Non-pigmented ciliary epithelial cell (primary cell): ENCODE measurements around the gene QKI.
"Not testable (repeated sequence)": the region's sequence is repeated elsewhere in the genome, so short reads cannot be mapped to it uniquely, and the experiment has no call there.

Experiments
- DNase-seq: peaks from one replicate; pipeline ENCODE4 v3.0.0-alpha.2; 2010; ENCODE audit warnings: low read depth

The QKI gene

DNA sequence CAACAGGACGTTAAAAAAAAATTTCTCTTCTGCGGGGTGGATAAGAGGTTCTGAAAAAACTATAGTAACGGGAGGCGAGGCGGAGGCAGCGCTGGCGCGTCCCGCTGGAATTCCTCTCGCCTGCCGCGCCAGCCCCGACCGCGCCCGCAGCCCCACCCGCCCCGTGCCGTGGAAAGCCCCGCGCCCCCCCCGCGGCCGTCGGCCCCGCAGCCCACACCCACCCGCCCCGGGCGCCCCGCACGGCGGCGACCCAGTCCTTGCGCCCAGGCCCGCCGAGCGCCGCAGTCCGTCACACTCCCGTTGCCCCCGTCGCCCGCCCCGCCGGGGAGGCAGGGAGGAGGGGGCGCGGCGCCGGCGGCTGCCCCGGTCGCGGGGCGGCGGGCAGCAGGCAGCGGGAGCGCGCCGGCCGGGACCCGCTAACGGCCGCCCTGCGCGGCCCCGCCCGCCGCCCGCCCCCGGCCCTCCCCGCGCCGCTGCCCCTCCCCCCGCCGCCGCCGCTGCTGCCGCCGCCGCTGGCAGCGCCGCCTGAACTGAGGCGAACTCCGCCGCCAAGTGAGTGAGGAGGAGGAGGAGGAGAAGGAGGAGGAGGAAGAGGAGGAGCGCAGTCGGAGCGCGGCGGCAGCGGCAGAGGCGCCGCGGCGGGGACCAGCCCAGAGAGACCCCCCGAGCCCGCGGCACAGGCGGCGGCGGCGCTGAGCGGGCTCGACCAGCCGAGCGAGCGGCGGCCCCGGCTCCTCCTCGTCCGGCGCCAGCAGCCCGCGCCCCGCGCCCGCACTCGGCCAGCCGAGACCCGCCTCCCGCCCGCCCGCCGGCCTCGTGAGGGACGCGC is at the start of gene QKI:
QKI (plus strand) TSS at position 602 of the 829 bp plus-strand sequence. CDS start 476 bp downstream, outside the sequence.
- no peak for DNase-seq

GRCh38 chr6:163366288-163366687 is 48.2 kb upstream of the QKI start:
- DNase-seq: no peak

DNA sequence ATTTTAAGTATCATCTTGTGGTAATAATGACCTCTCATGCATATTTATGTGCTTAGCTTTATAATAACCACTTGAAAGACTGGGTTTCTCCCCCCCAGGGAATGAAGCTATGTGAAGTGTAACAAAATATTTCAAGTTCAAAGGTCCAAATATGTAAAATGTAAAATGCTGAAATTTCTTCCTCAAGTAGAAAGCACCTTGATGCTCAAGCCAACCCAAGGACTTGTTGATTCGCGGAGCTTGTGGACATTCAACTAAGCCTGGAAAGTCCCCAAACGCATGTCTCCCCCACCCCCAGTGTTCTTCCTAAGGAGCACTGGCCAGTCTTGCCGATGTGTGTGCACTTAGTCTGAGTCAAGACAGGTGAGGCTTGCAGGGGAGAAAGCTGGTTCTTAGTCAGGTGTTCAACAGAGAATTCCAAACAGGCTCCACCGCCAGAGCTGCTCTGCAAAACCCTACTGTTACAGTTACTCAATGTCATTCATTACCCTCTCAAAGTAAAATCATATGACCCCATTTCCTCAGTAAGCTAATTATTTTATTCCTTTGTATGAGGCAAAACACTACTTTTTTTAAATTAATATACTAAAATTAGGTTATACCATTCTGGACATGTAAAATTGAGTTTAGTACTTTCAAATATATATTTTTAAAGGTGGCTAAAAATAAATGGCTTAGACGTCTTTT is 46.9 kb upstream of the QKI start:
- DNase-seq: no peak

DNA sequence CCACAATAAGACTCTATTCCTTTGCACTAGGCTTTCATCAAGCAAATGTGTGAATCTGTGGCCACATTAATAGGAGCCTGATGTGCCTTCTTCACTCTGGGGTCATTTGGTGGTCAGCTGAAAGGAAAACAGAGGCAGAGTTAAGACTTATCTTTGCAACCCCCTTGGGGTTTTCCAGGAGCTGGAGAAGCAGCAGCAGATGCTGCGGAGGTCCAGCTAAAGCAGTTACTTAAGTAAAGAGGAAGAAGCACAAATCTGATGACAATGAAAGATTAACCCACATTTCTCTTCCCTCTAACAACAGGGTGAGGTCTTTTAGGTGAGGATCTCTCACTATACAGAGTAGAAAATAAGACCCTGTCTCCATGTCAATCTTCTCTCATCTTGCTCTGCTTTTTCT is 45.4 kb upstream of the QKI start:
- DNase-seq: no peak

- no peak for DNase-seq
Measured at GRCh38 chr6:163369628-163370365, 44.7 kb upstream of the QKI start.

GRCh38 chr6:163370464-163371117 is 43.9 kb upstream of the QKI start:
- DNase-seq: no peak

GRCh38 chr6:163371129-163371528 is 43.4 kb upstream of the QKI start:
- DNase-seq: no peak

GRCh38 chr6:163373240-163373639 is 41.3 kb upstream of the QKI start:
- DNase-seq: no peak

- DNase-seq: no peak
Measured at GRCh38 chr6:163375361-163375760, 39.2 kb upstream of the QKI start.

DNA sequence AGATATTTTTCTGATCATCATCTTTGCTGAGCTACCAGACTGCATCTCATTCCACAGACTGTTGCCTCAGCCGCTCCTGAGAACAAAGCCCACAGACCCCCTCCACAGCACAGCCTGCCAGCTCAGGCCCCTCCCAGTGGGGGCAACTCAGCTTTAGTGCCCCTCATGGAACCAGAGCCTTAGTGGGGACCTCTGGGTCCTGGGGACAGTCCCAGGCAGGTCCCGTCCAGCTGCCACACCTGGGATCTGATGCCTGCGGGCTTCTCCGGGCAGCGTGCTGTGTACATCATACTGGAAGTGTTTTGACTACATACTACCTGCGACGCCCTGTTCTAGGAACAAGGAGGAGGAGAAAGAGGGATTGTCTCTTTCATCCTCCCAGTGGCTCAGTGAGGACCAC is 38.3 kb upstream of the QKI start:
- no peak for DNase-seq

DNA sequence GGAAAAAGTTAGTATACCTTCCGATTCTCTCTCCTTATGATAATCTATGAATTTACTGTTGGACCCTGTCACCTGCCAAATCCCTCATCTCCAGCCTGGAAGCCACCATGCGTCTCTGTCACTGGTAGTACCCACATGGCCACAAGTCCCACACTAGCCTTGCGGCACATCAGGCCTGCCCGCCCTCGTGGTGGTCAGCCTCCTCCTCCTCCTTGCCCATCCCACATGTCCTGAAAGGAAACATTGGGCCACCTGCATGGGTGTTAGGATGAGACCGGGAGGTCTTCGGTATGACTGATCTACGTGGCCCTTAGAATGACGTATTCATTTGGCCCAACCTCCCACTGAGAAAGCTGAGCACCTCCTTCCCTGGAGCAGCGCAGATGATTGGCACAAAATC is 37.0 kb upstream of the QKI start:
- no peak for DNase-seq

GRCh38 chr6:163380216-163380615 is 34.3 kb upstream of the QKI start:
- DNase-seq: no peak

DNA sequence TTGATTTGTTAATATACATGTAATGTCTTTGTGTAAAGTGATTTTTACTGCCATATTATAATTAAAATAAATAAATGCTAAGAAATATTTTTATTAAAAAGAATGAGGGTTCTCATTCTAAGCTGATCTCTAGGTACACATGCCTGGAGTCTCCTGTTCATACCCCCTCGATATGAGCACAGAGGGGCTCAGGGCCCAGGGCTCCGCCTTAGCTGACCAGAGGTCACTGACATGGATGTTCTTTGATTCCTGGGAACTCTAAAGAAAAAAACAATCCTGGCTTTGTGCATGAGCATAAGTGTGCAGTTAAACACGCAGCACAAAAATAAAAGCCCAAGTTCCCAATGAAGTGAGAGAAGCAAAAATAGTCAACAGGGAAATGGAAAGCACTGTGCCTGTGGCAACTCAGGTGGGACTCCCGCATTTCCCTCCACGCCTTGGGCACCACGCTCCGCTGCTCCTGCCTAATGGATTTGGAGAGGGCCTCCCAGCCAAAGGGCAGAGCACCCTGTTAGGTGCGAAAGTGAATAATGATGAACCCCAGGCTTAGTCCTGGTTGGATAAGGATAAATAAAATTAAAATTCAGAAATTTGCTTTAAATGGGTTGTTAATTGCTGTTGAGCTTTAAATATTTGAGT is 33.3 kb upstream of the QKI start:
- no peak for DNase-seq

DNA sequence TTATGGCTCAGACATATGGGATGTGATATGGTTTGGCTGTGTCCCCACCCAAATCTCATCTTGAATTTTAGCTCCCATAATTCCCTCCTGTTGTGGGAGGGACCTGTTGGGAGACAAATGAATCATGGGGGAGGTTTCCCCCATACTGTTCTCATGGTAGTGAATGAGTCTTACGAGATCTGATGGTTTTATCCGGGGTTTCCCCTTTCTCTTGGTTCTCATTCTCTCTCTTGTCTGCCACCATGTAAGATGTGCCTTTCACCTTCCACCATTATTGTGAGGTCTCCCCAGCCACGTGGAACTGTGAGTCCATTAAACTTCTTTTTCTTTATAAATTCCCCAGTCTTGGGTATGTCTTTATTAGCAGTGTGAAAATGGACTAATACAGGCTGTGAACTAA is 31.1 kb upstream of the QKI start:
- DNase-seq: not testable (repeated sequence)

GRCh38 chr6:163383912-163384311 is 30.6 kb upstream of the QKI start:
- no peak for DNase-seq

DNA sequence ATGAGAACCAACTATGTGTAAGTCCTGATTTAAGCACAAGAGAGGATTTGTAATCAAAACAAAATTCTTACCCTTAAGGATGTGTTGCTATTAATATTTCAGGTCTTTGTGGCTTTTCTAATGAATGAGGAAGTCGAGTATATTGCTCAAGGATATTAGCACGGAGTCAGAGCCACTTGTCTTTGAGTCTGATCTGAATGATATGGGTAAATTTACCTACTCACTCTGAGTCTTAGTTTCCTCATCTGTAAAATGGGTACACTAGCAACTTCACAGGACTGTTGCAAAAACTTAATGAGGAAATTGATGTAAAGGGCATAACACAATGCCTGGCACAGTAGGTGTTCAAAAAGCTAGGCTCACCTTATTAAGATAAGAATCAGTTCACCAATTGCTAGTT is 30.0 kb upstream of the QKI start:
- no peak for DNase-seq

DNA sequence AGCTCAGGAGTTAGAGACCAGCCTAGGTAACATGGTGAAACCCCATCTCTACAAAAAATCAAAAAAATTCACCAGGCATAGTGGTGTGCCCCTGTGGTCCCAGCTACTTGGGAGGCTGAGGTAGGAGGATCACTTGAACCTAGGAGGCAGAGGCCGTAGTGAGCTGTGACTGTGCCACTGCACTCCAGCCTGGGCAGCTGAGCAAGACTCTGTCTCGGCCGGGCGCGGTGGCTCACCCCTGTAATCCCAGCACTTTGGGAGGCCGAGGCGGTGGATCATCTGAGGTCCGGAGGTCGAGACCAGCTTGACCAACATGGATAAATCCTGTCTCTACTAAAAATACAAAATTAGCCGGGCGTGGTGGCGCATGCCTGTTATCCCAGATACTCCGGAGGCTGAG is 29.0 kb upstream of the QKI start:
- DNase-seq: not testable (repeated sequence)

GRCh38 chr6:163386329-163386908 is 28.1 kb upstream of the QKI start:
- no peak for DNase-seq

DNA sequence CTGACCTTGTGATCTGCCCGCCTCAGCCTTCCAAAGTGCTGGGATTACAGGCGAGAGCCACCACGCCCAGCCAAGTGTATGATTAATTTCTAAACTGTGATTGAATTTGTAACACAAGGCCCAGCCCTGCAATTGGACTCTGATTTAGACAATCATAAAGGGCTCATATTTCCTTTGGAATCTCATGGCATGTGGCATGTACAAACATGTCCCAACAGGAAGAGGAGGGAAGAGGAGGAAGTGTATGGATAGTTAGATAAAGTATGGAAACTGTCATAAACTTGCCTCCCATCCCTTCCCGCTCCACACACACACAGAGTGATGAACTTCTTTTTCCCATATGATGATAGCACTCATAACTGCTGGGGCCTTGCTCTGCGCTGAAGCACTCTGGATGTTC is 27.2 kb upstream of the QKI start:
- no peak for DNase-seq

DNA sequence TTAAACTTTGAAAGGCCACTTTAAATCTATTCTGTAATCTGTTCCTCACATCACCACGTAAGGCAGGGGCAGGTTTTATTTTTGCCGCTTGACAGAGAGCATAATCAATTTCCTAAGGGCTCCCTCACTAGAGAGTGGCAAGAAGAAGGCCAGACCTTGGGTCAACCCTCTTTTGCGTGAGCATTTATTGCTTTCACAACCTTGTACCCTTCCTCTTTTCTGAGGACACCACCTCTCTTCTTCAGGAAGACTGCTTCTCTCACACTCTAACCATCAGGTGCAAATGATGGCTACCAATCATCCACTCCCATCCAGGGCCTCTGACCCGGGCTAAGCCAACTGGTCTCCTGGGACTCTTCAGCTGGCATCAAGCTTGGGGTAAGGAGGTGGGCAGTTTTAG is 25.2 kb upstream of the QKI start:
- DNase-seq: no peak

DNA sequence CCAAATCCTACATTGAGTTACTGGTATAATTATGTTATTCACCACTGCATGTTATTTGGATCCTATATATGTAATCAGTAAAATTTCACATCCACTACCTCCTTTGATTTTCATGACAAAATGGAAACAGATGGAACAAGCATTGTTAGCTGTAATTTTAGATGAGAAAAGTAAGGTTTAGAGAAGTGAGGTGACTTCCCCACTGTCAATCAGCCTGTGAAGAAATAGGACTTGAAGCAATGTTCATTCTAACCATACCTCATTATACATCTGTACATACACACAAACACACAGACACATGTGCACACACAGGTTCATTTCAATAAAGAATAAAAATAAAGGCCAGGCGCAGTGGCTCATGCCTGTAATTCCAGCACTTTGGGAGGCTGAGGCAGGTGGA is 23.7 kb upstream of the QKI start:
- DNase-seq: no peak

DNA sequence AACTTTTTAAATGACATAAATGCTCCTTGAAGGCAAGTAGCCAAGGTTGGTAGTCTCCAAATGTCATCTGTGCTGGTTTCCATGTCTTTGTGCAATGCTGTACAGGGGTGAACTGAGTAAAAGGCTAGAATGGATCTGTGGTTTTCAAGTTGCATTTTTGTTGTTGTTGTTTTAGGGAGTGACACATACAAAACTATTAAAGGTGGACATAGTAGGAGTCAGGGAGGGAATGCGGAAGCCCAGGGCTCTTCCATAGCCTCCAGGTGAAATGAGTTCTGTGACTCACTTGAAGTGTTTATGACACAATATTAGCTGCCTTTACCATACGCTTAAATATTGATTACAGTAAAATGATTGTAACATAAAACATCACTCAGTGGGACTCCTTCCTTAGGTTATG is 22.5 kb upstream of the QKI start:
- DNase-seq: no peak
